Measurements from ENCODE around the gene MAP2.

GRCh38 chr2:209463835-209464234 is 40.0 kb downstream of the MAP2 start:
- no peak for TF ChIP-seq POLR2AphosphoS5 (IDR thresholded peaks at IDR 0.05; ENCODE audit: low read depth, low read length)
- TF ChIP-seq TAF1 (IDR thresholded peaks at IDR 0.05; ENCODE audit: borderline replicate concordance, low read depth, low read length): no peak
- TF ChIP-seq POLR2A (IDR thresholded peaks at IDR 0.05; ENCODE audit: low read depth, low read length): no peak
